DMS153 treated with DMSO at 0.1 percent for 48 hours (cell line): ENCODE results near the gene AQP9.

Experiments
- DNase-seq: peaks from one replicate; lab custom pipeline; 2025; ENCODE audit not compliant: unreplicated experiment; lab: John Stamatoyannopoulos, UW

Gene AQP9

DNA sequence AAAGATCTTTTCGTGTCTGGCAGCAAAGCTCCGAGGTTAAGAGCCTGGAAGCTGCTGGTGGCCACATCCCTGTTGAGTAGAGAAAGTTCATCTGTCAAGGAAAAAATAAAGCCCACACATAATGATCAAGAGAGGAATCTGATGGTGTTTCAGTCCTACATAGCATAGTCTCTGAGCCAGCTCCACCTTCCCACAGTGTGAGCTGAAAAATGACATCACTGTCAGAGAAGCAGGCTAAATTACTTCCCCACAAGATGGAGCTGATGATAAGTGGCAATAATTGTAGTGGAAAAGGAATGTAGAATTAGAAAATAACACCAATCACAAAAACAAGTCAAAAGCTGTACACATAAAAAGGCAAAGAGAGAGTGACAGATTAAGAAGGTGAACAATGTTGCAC is 84.5 kb downstream of the AQP9 start:
- no peak for DNase-seq

DNA sequence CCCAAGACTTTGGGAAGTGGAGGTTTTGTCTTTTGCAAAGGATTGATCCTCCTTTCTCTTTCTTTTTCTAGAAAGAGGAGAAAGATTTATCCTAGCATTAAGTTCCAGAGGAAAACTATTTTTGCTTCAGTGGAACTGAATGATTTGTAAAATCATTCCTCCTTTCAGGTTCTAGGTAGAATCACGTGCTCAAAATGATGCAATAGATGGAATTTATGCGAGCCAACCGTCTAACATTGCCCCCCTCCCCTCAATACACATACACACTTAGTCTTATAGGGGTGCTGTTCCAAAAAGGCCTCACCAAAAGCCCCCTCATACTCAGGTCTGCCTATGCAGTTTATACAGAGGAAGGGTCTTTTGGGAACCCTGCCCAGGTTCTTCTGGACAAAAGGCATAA is 85.3 kb downstream of the AQP9 start:
- no peak for DNase-seq

DNA sequence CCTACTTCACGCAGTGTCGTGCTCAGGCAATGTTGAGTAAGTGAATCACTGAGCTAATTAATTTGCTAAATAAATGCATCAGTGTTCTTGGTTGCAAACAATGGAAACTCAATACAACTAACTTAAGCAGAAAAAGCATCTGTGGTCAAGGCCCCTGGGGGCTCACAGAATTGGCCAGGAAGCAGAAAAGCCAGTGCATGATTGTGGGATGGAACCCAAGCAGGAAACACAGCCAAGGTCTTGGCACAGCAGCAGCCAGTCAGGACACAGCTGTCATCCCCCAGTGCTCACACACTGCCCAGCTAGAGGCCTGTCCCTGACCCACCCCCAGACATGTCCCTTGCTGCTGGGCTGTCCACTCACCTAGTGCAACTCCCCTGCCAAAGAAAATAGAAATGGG is 85.9 kb downstream of the AQP9 start:
- DNase-seq = no peak

DNA sequence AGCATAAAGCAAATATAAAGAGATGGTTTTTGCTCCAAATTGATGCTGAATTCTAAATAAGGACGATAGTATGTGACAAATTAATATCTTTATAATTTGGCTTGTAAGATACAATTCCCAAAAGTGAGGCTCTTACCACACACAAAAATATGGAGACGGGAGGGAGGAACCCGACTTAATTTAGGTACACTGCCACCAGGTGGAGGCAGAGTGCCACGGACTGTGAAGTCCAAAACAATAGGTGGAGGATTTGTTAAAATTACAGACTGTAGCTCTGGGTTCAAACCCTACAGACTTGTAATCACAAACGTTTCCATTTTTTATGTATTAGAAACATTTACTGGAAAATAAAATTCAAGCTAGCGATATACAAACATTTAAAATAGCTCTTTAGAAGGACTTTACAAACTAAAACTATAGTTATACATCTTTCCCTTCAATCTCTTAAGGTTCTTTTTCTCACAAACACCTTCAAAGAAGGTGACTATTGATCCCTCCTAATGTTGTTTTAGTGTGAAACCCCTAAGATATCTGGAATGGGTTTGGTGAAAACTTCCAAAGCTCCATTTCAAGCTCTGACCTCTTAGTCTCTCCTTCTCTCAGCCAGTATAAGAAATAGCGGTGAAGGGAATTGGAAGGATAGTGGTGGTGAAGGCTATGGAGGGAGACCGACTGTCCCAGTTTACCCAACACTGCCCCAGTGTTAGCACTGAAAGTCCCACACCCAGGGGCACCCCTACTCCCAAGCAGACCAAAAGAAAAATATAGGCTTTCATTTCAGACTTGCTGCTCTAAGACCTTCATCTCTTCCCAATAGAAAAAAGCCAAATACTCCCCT is 89.7 kb downstream of the AQP9 start:
- DNase-seq = peak; percentile 25

DNA sequence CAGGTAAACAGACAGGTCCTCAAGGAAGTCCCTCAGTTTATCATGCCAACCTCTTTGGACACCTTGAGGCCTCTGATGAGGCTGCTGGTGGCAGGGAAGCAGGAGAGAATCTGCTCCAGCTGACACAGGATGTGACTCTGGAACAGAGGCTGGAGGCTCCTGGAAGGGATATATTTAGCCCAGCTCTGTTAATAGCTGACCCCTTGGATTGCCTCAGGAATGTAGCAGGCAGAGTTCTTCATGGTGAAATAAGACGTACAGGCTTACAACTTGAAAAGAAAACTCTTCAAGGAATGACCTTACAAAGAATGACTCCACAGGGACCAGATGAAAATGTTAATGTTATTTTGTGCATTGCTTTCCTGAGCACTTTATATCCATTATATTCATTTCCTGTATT is 90.5 kb downstream of the AQP9 start:
- no peak for DNase-seq

DNA sequence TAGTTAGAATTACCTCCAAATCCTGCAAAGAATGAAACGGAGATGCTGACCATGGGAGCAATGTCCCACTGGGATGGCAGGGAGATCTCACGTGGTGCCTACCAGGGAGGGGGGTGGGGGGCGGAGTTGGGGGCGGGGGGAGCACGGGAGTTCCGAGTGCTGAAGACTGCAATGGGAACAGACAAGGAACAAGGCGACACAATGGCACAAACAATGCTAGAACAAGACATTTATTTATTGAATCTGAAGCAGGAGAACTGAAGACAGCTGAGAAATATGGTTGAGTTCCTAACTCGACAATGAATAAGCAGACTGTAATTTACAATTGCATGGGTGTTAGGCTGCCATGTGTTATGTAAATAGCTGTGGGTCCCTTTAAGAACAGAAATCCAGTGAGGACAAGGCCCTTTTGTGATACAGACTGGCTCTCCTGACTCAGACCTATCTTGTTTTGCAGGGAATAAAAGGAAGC is 91.2 kb downstream of the AQP9 start:
- no peak for DNase-seq

DNA sequence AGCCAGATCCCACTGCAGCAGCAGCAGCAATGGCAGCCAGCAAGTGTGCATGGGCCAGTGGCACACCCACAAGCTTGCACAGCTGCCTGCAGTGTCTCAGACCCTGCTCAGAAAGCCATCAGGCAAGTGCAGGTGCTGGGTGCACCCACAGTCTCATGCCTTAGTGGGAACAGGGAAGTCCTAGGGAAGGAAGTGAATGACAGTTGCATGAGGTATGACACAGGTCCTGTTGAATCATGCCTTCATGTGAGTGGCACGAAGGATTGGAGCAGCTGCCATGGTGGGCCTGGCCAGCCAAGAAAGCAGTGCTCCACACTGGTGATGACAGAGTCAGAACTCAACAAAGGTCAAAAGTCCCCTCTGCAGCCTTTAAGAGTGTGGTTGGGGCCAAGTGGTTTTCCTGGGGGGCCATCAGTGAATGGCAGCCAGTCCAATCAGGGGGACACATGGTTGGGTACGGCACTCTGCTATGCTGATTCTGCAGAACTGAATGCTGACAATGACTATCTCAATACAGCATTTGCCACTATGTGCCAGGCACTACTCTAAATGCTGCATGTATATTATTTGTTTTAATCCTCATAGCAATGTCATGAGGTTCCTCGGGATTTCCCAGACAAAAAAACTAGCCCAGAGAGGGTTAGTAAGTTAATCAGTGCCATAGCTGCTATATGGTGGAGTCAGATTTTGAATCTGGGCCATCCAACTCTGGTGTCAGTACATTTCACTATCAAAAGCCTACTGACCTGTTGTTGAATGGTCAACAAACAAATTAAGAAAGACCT is 94.3 kb downstream of the AQP9 start:
- DNase-seq = no peak

DNA sequence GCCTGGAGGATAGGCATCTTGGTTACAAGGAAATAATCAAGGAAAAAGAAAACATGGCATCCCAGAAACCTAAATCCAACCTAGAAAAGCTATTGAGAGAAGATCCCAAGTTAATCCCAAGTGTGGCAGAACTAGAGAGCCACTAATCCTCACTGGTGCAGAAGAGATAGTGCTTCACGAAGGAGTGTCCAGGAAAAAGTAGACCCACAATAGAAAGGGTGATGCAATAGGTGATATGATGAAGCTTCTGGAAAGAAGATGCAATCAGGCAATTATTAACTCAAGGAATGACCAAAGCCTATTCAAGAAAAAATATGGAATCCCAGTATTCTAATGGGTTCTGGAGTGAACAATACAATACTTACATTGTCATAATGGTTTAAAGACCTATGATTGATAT is 95.2 kb downstream of the AQP9 start:
- DNase-seq = no peak
